Esophagus squamous epithelium (tissue), 5 donors: ENCODE results near the gene ETNPPL. TPM values are rescaled to one million over a fixed set of nuclear protein-coding genes. Genes with fewer than 3 reads are reported as not detected.

Experiments used
- DNase-seq: peaks from one replicate; lab custom pipeline; 2025; lab: John Stamatoyannopoulos, UW
- H3K27ac ChIP-seq, 4 donors: fragments of 200-600 bp; sonication (generic); one replicate each; pipeline ENCODE4 v1.5.1; 2016 to 2019; ENCODE audit warnings: mild to moderate bottlenecking in 1 of 4
- H3K27me3 ChIP-seq, 4 donors: fragments of 200-600 bp; sonication (generic); 1 replicate in 3 of 4; 2 replicates in 1 of 4; pipeline versions ENCODE4 v1.5.1 to v1.6.0; 2017 to 2021; ENCODE audit warnings: antibody characterized with exemption in 1 of 4
- H3K36me3 ChIP-seq, 3 donors: fragments of 200-600 bp; sonication (generic); one replicate each; pipeline ENCODE4 v1.5.1; 2016 to 2019
- H3K4me1 ChIP-seq, 3 donors: fragments of 200-600 bp; sonication (generic); one replicate each; pipeline ENCODE4 v1.5.1; 2017 to 2019
- H3K4me3 ChIP-seq, 4 donors: fragments of 200-600 bp; sonication (generic); 1 replicate in 3 of 4; 2 replicates in 1 of 4; pipeline ENCODE4 v1.5.1; 2016 to 2019; ENCODE audit warnings: mild to moderate bottlenecking in 2 of 4, moderate library complexity in 1 of 4
- H3K9me3 ChIP-seq, 3 donors: fragments of 200-600 bp; sonication (generic); one replicate each; pipeline ENCODE4 v1.5.1; 2016 to 2019
- POLR2A ChIP-seq, 4 donors: fragments of 450-650 bp; IDR thresholded peaks; one replicate each; pipeline ENCODE4 v1.6.1; 2017; ENCODE audit warnings: antibody characterized with exemption in 4 of 4, mild to moderate bottlenecking in 4 of 4, moderate library complexity in 3 of 4
- WGBS, 2 donors: methylation state at CpG; one replicate each; pipeline ENCODE4 v1.1.5; 2018; 5-methylcytosine and 5-hydroxymethylcytosine counted together
- intact Hi-C: fragments of 100-400 bp; cut with DNase I; formaldehyde crosslinking; loops from one replicate; pipeline ENCODE4 v1.15.0; 2022
- total RNA-seq, 4 donors: library from RNA; depleted of rRNA; stranded (reverse); fragments of >200 nt; gene quantifications; one replicate each; pipeline ENCODE4 v1.1.0, GENCODE V29; 2016
- TF ChIP-seq, protein P1 (sequence below), 6 experiments: fragments of 450-650 bp in 4 of 6; fragments of 200-600 bp in 2 of 6; sonication (generic) in 2 of 6; IDR thresholded peaks; one replicate each; pipeline ENCODE4 v1.5.1; 2016 to 2019; ENCODE audit warnings: antibody characterized with exemption in 6 of 6, mild to moderate bottlenecking in 4 of 6, moderate library complexity in 4 of 6
- donor health status: DM: yes; HTN: yes; CAD: no.

ETNPPL gene
- total RNA-seq, 4 donors from 2014 or later = not detected

DNA sequence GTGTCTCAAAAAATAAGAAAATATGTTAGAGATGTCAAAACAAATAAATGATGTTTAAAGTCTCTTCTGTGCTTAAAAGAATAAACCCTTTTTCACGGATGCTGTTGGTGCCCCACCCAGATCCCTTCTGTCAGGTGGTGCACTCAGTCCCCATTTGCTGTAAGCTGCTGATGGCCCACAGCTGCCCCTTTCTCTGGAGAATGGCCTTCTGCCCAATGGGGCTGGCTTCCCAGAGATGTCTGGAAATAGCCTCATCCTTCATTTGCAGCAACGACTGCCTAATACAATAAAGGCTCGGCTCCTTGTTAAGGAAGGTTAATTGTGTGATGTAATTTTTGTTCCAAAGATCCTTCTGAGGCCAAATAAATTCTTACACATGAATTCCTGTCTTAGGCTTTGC, 31.8 kb downstream of the ETNPPL start:
- 38 to 60% methylated on average over 3 of the region's 3 CpGs for WGBS, 2 donors
- no peak for TF ChIP-seq POLR2A (IDR thresholded peaks at IDR 0.05)
- TF ChIP-seq, protein P1, sequence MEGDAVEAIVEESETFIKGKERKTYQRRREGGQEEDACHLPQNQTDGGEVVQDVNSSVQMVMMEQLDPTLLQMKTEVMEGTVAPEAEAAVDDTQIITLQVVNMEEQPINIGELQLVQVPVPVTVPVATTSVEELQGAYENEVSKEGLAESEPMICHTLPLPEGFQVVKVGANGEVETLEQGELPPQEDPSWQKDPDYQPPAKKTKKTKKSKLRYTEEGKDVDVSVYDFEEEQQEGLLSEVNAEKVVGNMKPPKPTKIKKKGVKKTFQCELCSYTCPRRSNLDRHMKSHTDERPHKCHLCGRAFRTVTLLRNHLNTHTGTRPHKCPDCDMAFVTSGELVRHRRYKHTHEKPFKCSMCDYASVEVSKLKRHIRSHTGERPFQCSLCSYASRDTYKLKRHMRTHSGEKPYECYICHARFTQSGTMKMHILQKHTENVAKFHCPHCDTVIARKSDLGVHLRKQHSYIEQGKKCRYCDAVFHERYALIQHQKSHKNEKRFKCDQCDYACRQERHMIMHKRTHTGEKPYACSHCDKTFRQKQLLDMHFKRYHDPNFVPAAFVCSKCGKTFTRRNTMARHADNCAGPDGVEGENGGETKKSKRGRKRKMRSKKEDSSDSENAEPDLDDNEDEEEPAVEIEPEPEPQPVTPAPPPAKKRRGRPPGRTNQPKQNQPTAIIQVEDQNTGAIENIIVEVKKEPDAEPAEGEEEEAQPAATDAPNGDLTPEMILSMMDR (IDR thresholded peaks at IDR 0.05) = no peak
- Histone ChIP-seq H3K27me3 (no peaks in the 10 kb centered on the region), H3K4me1 (no peaks in the 10 kb centered on the region), H3K9me3 (peaks cover 0 to 5% (median 0%) of the 10 kb centered on the region in 3 donors), H3K36me3 (no peaks in the 10 kb centered on the region), H3K4me3 (no peak overlapping the region), H3K27ac (no peak overlapping the region)
- intact Hi-C loops = no loop called here
- no peak for DNase-seq

DNA sequence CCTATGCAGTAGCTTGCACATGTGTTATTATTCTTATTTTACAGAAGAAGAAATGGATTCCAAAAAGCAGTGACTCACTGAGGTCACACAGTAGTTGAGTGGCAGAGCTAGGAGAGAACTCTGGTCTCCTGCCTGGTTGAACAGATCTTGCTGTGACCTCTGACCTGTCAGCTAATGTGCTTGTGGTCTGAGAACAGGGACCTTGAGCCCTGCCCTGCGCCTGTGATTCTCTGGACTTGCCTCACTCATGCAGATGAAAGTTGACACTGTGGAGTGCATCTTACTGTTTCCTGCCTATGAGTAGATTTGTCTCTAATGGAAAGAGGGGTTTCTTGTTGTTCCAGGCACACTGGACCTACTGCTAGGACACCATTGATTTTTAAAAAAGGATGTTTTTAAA, 32.3 kb downstream of the ETNPPL start:
- TF ChIP-seq POLR2A (IDR thresholded peaks at IDR 0.05) = no peak
- Histone ChIP-seq H3K27me3 (no peaks in the 10 kb centered on the region), H3K9me3 (peaks cover 0 to 9% (median 0%) of the 10 kb centered on the region in 3 donors), H3K27ac (no peak overlapping the region), H3K4me3 (no peak overlapping the region), H3K4me1 (no peaks in the 10 kb centered on the region), H3K36me3 (no peaks in the 10 kb centered on the region)
- no peak for DNase-seq
- WGBS, 2 donors = 60 to 67% methylated on average over 1 of the region's 1 CpG
- intact Hi-C loops = no loop called here

DNA sequence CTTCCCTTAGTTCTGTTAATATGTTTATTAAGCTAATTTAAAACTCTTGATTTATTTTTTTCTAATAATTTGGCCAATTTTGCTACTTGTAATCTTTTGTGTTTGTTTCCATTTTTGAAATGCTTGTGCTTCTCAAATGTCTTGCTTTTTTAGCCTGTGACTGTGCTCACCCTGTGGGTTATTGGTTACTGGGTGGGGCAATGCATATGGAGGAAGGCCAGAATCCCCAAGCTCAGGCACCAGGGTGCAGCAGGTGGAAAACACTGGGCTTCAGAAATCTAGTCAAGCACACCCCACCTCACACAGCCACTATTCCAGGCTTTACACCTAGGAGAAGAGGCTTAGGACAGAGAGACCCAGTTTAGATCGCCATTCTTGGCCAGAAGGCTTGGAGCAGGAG, 33.1 kb downstream of the ETNPPL start:
- intact Hi-C loops = no loop called here
- Histone ChIP-seq H3K4me3 (no peak overlapping the region), H3K27ac (no peak overlapping the region), H3K36me3 (no peaks in the 10 kb centered on the region), H3K9me3 (peaks cover 0 to 17% (median 0%) of the 10 kb centered on the region in 3 donors), H3K4me1 (no peaks in the 10 kb centered on the region), H3K27me3 (no peaks in the 10 kb centered on the region)
- DNase-seq = no peak
- WGBS, 2 donors = 100% methylated on average over 1 of the region's 1 CpG; no CpG with 5 or more reads in 1 of the 2 donors
- TF ChIP-seq POLR2A (IDR thresholded peaks at IDR 0.05) = no peak
- TF ChIP-seq, protein P1 (IDR thresholded peaks at IDR 0.05) = no peak

DNA sequence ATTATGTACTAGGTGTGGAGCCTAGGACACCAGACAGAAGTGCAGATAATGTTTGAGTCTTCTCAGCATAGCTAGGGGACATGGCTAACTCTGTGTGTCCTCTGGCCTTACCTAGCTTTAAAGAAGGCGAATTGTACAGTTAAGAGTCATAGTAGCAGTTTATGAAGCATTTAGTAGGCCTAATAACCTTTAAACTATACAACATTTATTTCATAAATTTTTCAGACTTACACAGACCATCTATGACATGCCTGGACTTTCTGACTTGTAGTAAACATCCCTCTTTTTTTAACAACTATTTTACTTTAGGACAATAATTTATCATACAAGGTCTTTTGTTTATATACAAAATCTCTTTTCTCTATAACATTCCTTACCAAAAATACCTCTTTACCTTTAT, 37.4 kb downstream of the ETNPPL start:
- intact Hi-C loops = no loop called here
- TF ChIP-seq POLR2A (IDR thresholded peaks at IDR 0.05) = no peak
- TF ChIP-seq, protein P1 (IDR thresholded peaks at IDR 0.05) = no peak
- 24 to 33% methylated on average over 1 of the region's 1 CpG for WGBS, 2 donors
- Histone ChIP-seq H3K36me3 (no peaks in the 10 kb centered on the region), H3K4me1 (no peaks in the 10 kb centered on the region), H3K27me3 (no peaks in the 10 kb centered on the region), H3K27ac (no peak overlapping the region), H3K4me3 (no peak overlapping the region), H3K9me3 (peaks cover 0 to 17% (median 0%) of the 10 kb centered on the region in 3 donors)
- DNase-seq = no peak

DNA sequence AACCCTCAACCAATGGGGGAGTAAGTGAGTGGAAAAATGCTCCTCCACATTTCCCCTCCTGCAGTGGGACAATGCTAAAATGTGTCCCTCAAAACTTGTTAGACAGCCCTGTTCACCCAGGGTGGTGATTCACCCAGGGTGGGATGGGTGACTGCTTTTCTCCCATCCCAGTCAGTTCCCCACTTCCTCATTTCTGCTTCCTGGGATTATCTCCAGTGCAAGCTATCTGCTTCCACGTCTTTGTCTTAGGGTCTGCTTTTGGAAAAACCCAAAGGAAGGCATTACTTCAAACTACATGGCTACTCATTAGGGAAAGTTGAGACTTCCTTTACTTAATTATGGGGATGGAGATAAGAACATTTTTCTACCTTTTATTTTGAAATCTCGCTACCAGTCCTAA, 45.5 kb downstream of the ETNPPL start:
- 52% methylated on average over 2 of the region's 2 CpGs for WGBS, 2 donors
- DNase-seq = no peak

More for the DNA sequence above, 45.5 kb downstream of the ETNPPL start:
- Histone ChIP-seq H3K9me3 (no peaks in the 10 kb centered on the region), H3K36me3 (no peaks in the 10 kb centered on the region), H3K4me3 (no peak overlapping the region), H3K27ac (no peak overlapping the region), H3K4me1 (peaks cover 0 to 6% (median 0%) of the 10 kb centered on the region in 3 donors), H3K27me3 (no peaks in the 10 kb centered on the region)
- TF ChIP-seq, protein P1 (IDR thresholded peaks at IDR 0.05) = no peak
- TF ChIP-seq POLR2A (IDR thresholded peaks at IDR 0.05) = no peak
- intact Hi-C loops = no loop called here
